NCI-H128 (cell line): ENCODE measurements around the gene ARID1A.

ENCODE experiments used
- DNase-seq: peaks from one replicate; lab custom pipeline; 2025; ENCODE audit not compliant: unreplicated experiment; lab: John Stamatoyannopoulos, UW

The ARID1A gene

GRCh38 chr1:26826261-26827105 is 130.7 kb downstream of the ARID1A start, which contains the start of gene ZDHHC18:
TSS of gene ZDHHC18 (plus strand) at chr1:26826688. CDS start at chr1:26826805, 117 bp downstream.
- peak; percentile 23 for DNase-seq

GRCh38 chr1:26827106-26827604 is 131.3 kb downstream of the ARID1A start:
- DNase-seq: no peak

- no peak for DNase-seq
Measured at GRCh38 chr1:26827663-26828062, 131.8 kb downstream of the ARID1A start.

- no peak for DNase-seq
Measured at GRCh38 chr1:26828411-26828991, 132.7 kb downstream of the ARID1A start.

GRCh38 chr1:26829184-26829911 is 133.5 kb downstream of the ARID1A start:
- DNase-seq: no peak

- no peak for DNase-seq
Measured at GRCh38 chr1:26831059-26831458, 135.2 kb downstream of the ARID1A start.
